ENCODE results near the gene ADARB2.

The ADARB2 gene

DNA sequence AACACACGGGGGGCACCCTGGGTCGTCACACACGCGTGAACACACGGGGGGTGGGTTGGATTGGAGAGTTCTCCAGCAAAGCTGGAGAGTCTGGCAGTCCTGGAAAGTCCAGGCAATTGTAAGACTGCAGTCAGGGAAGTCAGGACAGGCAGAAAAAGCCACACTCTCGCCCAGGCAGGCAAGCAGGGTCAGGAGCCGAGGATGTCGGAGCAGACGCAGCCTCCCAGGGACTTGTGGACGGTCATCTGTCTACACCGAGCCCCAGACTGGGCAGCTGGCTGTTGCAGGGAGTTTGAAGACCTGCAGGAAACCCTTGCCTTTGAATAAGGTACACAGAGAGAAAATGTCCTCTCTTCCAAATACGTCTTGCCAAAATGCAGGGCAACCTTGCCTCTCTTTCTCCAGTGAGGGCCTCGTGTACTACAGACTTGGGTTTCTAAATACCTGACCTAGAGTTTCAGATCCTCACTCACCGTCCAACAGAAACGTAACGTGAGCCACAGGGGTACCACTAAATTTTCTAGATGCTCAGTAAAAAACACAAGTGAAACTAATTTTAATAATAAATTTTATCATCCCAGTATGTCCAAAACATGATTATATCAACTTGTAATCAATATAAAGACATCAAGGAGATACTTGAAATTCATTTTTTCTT lies 176.7 kb downstream of the ADARB2 start:
- no peak for DNase-seq

DNA sequence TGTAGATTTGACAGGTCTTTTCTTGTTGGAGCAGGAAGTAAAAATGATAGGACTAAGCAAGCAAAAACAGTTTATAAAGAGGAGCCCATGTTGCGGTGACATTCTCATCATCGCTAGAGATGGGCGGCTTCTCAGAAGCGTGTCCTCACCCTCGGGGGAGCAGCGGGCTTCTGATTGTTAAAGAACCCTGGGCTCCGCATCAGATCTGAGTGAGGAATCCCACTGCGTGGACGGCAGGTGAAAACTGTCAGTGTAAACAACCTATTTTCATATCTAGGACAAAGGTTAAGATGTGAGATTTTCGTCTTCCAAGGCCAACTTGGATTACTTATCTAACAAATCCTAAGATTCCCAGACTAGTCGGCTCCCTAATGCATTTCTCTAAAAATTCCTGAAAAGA lies 177.6 kb downstream of the ADARB2 start:
- DNase-seq = no peak

DNA sequence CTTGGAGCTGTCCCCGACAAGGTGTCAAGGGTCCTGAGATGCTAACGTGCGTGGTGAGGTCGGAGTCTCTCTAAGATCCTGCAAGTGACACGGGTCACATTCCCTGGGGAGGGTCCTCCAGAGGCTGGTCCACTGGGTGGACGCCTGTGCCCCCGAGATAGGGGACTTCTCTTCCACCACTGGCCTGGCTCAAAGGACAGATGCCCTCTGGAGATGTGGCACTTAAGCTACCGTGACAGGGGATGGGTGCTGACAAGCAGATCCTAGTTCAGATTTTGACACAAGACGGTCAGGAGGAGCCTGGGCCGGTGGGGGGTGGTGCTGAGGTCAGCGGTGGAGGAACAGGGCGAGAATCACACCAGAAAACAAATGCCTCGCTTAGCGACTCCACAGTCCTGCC lies 178.0 kb downstream of the ADARB2 start:
- no peak for DNase-seq

DNA sequence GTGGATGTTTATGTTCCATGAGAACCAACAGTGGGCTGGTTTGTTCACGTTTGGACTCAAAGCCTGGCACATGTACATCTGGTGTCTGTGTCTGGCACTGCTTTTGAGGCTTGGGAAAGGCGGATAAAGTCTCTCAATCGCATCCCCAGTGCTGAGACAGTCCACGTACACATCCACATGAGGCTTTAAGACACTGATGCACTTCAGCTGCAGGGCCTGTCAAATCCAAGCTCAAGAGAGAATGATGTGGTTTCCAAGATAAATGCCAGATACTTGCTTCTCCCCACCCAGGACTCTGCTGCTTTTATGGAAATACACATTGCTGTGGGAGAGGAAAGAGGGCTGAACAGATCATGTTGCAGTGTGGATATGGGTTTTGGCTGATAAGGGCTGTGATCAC lies 178.4 kb downstream of the ADARB2 start:
- no peak for DNase-seq

DNA sequence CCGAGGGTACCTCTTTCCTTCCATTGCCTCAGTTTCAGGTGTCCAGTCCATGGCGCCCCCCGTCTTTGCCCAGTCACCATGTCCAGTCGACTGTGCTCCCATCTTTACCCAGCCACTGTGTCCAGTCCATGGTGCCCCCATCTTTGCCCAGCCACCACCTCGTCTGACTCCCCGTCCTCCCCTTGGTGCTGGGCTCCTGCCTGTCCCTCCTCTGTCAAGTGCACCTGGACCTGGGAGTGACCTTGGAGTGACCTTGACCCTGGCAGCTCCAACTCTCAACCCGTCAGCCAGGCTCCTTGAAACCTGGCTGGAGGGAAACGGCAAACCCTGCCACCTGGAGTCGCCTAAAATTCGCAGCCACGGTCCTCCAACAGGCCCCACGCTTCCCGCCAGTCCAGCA lies 180.2 kb downstream of the ADARB2 start:
- DNase-seq = no peak

DNA sequence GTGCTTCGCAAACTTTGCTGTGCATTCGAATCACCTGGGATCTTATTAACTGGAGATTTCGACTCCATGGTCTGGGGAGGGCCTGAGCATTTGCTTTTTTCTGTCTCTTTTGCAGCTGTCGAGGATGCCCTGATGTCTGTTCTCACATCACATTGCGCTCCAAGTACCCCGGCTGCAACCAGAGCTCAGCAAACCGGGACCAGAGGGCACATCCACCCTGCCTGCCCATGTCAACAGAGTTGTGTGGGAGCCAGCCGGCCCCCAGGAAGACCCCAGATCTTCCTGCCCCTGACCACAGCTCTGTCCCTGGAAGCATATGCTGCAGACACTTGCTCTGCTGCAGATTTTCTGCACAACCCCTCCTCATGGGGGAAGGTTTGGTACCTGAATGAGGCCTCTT lies 180.8 kb downstream of the ADARB2 start:
- no peak for DNase-seq

DNA sequence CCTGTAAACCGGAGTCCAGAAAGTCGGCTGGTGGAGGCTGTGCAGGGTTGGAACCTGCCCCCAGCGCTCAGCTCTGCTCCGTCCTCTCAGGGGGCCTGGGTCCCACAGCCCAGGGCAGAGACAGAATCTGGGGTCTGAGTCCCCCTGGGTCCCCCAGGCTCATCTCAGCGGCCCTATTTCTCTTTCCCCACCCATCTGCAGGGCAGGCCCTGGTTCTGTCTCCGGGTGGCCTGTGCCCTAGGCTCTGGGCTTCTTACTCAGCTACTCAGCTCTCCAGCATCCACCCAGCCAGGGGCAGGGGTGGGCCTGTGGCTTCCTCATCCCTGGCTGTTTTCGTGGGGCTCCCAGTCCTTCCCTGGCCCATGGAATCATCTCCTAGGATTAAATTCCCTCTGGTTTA lies 183.4 kb downstream of the ADARB2 start:
- no peak for DNase-seq

DNA sequence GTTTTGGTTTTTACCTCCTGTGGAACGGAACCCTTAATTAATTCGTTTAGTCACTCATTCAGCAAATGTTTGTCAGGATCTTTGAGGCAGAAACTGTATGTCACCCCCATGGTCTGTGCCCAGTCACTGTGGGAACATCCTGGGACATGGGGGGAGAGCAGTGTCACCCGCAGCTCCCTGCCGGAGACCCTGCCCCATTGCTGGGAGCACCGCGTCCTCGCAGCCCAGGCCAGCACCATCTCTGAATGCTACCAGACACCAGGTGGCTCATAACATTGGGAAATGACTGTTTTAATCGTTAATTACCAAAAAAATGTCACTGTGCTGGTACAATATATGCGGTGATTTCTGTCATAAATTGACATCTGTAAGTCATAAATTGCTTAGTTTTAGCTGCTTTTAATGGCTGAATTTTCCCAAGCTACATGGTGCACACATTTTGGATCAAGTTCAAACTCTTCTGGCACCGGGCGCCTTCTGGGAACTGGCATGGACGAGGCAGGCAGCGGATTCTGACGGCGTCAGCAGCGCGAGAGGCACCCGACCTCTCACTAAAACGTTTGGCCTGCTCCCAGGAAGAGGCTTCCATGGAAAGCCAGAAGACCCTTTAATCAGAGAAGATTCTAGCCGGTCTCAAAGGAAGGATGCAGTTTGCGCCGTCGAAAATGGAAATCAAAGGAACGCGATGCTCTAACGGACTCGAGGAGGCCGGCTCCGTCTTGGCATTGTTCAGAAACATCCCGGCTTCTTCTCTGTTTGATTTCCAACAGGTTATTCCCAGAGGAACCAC lies 184.2 kb downstream of the ADARB2 start:
- DNase-seq = no peak

DNA sequence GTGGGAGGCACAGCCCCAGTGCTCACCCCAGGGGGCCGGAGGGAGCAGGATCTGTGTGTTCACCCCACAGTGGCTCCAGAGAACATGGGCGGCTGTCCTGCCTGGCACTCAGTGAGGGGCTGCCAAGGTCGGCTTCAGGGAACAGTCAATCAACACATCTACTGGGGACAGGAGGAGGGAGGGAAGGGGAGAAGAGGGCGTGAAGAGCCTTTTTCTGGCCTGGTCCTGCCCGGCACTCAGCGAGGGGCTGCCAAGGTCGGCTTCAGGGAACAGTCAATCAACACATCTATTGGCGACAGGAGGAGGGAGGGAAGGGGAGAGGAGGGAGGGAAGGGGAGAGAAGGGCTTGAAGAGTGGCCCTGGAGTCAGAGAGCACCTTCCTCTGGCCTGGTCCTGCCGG lies 184.9 kb downstream of the ADARB2 start:
- DNase-seq = no peak

DNA sequence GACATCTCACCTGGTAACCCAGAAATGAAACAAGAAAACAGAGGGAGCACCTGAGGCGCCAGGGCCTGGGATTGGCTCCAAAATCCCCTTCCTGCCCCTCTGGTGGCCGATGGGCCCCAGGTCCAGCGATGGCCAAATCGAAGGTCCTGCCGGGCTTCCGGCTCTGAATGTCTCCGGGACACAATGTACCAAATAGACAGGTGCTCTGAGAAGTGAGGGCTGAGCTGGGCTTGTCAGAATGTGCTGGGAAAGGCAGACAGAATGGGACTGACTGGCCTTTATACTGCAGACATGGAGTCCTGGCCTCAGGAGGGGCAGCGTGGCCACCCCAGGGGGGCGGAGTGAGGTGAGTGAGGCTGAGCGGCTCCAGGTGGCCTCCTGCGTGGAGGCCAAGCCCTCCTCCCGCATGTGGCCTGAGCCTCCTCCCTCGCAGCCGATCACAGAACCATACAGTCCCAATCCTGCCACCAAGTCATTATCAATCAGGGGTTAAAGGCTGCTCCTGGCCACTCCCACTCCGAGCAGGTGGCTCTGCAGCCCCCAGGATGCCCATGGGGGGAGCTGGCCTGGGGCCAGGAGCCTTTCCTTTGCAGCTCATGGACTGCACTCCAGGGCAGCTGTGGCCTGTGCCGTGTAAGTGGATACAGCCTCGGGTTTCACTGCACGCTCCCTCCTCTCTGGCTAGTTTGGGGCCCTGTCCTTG lies 185.5 kb downstream of the ADARB2 start:
- DNase-seq = no peak

DNA sequence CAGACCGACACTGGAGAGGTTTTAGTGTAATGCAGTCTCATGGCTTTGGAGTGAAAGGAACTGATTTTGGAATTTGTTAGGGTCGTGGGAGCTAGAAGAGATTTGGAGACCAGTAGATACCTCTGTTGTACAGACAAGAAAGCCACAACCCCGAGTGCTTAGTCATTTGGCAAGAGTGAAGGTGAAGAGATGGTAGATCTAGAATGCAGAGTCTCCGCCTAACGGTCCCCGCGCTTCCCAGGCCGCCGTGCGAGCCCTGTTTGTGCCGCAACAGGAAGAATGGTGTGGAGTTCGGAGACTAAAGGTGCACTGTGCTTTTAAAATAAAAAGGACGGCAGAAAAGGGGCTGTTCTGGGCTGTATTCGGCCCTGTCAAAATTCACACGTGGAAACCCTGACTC lies 186.7 kb downstream of the ADARB2 start:
- DNase-seq = no peak

DNA sequence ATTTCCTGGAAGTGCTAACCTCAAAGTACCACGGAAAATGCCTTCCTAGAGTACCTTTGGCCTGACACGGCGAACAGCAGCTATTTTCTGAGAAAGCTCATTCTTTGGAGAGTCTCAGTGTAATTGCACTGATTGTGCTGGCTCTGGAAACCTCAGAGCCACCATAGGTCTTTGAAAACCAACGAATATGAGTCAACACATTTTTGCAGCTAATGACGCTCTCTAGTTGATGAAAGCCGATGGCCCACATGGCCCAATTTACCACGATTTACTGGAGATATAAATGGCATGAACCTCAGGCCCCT lies 187.1 kb downstream of the ADARB2 start:
- no peak for DNase-seq

DNA sequence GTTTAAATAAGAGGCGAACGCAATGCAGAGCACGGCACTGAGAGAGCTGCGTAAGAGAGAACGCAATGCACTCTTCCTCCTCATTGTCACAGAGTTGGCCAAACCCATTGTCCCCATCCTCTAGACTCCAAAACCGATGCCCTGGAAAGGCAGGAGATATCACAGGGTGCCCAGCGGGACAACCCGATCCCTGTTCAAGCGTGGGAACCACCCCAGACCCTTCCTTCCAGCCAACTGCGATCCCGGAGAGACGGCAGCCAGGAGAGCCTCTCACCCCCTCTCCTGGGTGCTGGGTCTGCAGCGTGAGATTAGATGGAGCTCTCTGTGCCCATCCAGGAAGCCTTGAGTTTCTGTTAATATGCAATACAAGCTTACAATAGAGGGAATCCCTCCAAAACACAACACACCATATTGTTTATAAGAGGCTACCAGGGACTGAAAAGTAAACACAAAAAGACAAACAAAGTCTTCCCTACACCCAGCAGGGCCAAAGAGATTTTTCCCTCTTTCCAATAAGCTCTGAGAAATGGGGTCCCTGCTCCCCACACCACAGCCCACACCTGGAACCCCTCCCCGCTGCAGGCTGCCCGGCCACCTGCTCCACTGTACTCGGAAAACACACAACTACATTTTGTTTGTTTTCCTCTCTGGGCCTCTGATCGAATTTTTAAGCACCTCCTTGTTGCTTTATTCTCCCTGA lies 187.6 kb downstream of the ADARB2 start:
- DNase-seq = no peak

DNA sequence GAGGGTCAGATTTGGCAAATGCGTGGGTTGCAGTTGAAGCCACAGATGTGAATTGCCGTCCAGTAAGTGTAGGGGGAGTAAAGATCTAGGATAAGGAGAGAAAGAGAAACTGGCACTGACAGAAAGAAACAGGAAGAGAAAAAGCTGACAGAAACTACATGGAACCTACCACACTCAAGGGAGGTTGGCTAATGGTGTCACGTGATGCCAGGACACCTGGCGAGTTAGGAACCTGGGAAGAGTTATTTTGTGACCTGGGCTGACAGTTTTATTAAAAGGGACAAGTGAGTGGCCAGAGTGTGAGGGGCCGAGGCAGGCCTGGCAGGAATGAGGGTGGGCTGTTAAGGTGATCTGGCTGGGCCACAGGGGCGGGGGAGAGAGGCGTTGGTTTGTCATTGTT lies 188.7 kb downstream of the ADARB2 start:
- no peak for DNase-seq

DNA sequence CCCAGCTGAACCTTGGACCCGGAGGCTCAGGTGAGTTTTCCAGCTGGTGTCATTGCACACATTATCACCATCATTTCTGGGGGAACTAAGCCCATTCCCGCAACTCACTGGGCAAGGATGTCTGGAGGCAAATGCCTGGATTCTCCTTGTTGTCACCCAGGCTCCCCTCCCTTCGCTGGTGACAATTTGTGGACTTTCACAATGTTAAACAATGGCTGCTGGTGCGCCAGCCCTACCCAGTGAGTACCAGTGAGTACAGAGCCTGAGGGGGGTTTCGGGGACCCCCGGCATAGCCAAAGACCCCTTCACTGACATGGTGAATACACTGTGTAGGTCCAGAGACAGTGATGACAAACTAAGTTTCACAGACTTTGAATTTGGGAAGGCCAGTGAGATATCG lies 189.2 kb downstream of the ADARB2 start:
- DNase-seq = no peak

DNA sequence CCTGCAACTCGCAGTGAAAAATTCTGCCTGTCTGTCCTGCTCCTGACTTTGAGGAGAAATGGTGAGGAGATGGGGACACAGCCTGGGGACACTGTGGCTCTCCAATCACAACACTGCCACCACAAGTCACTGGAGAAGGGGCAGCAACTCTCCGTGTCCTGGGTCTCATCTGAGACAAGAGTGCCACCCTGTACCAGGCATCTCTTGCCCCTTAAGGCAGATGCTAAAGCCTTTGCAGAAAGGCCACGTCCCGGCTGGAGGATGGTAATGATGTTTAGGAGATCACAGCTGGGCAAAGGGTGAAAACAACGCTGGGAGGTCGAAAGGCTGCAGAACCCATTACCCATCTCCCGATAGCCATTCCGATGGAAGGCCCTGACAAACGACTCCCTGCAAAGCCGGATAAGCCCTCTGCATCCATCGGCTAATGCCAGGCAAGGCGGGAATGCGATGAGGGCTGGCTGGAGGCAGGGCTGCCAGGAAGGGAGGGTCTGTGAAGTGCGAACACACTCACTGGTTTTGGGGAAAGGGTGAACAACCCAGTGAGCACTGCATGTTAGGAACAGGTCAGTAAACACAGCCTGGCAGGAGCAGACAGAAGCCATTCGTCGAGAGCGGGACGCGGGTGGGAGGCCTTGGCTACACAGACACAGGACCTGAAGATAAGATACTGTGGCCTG lies 190.8 kb downstream of the ADARB2 start:
- no peak for DNase-seq

DNA sequence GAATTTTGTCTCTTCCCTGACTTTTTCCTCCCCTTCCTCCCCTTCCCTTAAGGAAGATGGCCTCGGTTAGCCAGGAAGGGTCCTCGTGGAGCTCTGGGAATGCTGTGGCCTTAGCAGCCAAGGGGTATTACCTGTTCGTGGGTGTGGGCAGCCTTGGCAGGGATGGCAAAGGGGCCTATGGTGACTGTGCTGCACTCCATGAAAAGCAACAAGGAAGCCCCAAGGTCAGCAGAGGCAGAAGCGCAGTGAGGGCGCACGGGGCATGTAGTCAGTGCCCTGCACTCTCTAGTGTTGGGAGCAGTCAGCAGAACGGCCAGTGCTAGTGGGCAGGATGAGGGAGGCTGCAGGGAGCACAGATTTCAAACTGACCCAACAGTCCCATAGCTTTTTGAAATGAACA lies 191.8 kb downstream of the ADARB2 start:
- no peak for DNase-seq

DNA sequence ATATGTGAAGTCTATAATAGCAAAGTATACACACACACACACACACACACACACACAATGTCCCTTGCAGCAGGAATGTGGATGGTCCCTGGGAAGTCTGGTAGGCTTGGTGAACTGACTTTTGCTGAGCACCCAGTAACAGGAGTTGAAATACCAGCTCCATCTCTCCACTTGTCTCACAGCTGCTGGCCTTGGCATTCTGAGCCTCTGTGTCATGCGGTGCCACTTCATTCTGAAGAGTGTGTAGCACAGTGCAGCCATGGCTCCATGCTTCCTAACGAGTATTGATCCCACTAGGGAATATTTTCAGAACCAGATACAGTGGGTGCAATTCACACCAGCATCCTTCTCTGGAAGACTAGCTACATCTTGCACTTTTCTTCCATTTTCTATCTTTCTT lies 192.4 kb downstream of the ADARB2 start:
- DNase-seq = no peak

DNA sequence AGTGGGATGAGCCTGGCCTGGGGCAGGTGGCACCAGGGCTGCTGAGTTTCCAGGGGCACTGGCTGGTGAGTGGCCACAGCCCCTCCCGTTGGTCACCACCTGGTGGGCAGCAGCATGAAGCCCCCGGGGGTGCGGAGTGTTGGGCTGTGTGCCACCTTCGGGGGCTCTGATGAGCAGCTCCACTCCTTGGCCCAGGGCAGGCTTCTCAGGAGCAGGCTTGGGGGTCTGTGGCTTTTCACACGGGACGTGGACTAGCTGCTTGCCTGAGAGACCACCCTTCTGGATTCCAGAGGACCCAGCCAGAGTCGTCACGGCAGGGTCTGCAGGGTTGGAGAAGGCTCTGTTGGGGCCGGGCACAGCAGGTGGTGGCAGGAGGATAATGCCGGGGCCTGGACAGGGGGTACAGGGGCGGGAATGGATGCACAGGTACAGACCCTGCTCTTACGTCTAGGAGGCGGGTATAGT lies 193.1 kb downstream of the ADARB2 start:
- DNase-seq = no peak

DNA sequence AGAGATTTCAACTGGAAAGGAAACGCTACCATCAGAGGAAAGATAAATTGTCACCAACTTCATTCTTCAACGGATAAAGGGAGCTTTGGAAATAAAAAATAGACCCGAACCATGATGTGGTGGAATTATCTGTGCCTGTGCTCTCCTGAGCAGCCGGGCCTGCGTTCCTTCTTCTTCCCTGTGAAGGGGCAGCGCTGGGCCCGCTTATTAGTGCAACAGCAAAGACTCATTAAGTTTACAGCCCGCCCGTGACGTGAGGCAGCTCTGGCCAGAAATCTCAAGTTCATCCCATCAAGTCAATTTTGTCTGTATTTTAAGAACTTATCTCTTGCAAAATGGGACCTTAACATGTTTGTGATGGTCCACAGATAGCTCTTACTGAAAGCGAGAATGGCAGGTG lies 193.7 kb downstream of the ADARB2 start:
- no peak for DNase-seq

DNA sequence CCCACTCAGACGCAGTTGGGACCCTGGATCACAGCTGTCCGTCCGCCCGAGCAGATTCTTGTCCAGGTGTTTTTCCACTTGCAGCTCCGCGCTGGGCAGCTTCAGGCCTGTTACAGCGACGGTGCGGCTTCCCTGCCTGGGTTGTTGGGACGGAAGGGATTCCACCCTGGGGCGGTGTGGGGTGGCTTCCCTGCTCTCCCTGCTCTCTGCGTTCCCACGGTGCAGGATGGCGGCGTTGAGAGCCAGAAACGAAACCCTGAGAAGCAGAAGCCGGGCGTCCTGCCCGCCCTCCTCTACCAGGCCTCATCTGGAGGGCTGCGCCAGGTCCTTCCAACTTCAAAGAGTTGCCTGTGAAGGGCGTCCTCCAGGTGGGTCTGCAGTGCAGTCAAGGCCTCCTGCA lies 194.4 kb downstream of the ADARB2 start:
- no peak for DNase-seq

DNA sequence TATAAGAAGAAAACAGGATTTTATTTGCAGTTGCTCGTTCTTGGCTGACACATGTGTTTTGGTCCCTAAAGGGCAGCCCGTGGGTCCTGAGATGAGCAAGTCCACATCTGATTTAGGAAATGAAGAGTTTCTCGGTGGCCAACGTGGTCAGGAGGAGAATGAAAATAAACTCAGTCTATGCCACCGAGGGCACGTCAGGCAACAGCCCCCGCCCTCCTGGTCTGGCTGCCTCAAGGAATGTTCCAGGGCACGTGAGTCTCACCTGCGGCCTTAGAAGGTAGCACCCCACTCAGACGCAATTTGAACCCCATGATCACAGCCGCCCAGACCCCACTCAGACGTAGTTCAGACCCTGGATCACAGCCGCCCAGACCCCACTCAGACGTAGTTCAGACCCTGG lies 197.2 kb downstream of the ADARB2 start:
- DNase-seq = no peak

DNA sequence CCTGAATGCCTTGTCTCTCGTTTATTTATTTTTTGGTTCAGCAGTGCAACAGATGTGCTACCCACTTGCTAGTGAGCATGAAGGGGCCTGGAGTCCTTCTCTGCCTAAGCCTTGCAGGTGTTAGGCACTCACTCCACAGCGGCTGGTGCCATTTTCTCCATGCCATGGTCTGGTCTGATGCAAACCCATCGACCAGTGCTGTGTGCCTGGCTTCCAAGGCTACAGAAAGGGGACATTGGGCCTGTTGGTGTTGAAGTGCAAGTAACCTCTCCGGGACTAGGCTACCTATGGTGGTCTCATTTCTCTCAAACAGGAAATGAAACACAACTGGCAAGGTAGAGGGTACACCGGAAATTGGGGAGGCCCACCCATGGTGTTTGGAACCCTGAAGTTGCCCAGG lies 198.1 kb downstream of the ADARB2 start:
- DNase-seq = no peak

All from DMS 273 treated with DMSO at 0.1 percent for 48 hours (cell line).